Measurements from ENCODE around the gene GOLGA6C. TPM values are rescaled to one million over a fixed set of nuclear protein-coding genes. Genes with fewer than 3 reads are reported as not detected.

Gene GOLGA6C
- total RNA-seq, 1 experiment from 2014 or later: not detected

- H3K9ac ChIP-seq (ENCODE audit: low read length): no peak overlapping the region
- RAD21 ChIA-PET (ENCODE audit: low non-redundant PET in 1 of 2, low total read pairs in 2 of 2, uncharacterized antibody in 2 of 2, unreplicated experiment in 2 of 2): no interaction called here
Measured at GRCh38 chr15:75235051-75235673, 23.0 kb upstream of the GOLGA6C start.

More at GRCh38 chr15:75235051-75235673, 23.0 kb upstream of the GOLGA6C start:
- CTCF ChIA-PET: no interaction called here
- intact Hi-C loops (cut with micrococcal nuclease): no loop called here
- Histone ChIP-seq H3K27me3 (ENCODE audit: insufficient read depth, low read length) (no peaks in the 10 kb centered on the region; the same call in 1 of the 2 replicates), H3K79me2 (ENCODE audit: insufficient read depth, low read length) (no peaks in the 10 kb centered on the region), H3K27ac (ENCODE audit: low read depth, low read length) (no peak overlapping the region), H3K4me2 (ENCODE audit: low read length) (no peak overlapping the region), H3K9me2 (ENCODE audit: insufficient read depth) (no peaks in the 10 kb centered on the region), H2AFZ (ENCODE audit: low read depth, low read length, poor library complexity, severe bottlenecking) (no peak overlapping the region), H3K36me3 (ENCODE audit: control insufficient read depth in 1 of 2, insufficient read depth in 2 of 2, low read length in 2 of 2) (no peaks in the 10 kb centered on the region), H3K9me3 (ENCODE audit: control insufficient read depth in 1 of 2, insufficient read depth in 1 of 2, low read depth in 1 of 2, low read length in 2 of 2) (no peaks in the 10 kb centered on the region), H3K4me3 (replicated peaks in 1 of 2; ENCODE audit: low read depth in 1 of 2, low read length in 2 of 2) (no peak overlapping the region), H3K4me1 (ENCODE audit: control insufficient read depth in 1 of 2, insufficient read depth in 2 of 2, low read length in 2 of 2) (no peaks in the 10 kb centered on the region), H4K20me1 (ENCODE audit: insufficient read depth) (no peaks in the 10 kb centered on the region)
- DNase-seq (ENCODE audit: low read depth, low spot score) (no peak), ATAC-seq (no peak)
- BruUV-seq (replicated peaks): no TSS peak
- POLR2A ChIA-PET: no interaction called here
- TF ChIP-seq REST (IDR thresholded peaks at IDR 0.05; ENCODE audit: low read depth) (no peak), CEBPB (IDR thresholded peaks at IDR 0.05; ENCODE audit: low read depth) (no peak), EGR1 (IDR thresholded peaks at IDR 0.05; ENCODE audit: low read depth) (no peak)
- TF ChIP-seq, protein P1, sequence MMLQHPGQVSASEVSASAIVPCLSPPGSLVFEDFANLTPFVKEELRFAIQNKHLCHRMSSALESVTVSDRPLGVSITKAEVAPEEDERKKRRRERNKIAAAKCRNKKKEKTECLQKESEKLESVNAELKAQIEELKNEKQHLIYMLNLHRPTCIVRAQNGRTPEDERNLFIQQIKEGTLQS (IDR thresholded peaks at IDR 0.05): no peak
